ENCODE measurements around the gene SPG7. TPM values are rescaled to one million over a fixed set of nuclear protein-coding genes. Genes with fewer than 3 reads are reported as not detected.

SPG7 gene
- total RNA-seq, 1 donor from 2014 or later: 122 TPM

DNA sequence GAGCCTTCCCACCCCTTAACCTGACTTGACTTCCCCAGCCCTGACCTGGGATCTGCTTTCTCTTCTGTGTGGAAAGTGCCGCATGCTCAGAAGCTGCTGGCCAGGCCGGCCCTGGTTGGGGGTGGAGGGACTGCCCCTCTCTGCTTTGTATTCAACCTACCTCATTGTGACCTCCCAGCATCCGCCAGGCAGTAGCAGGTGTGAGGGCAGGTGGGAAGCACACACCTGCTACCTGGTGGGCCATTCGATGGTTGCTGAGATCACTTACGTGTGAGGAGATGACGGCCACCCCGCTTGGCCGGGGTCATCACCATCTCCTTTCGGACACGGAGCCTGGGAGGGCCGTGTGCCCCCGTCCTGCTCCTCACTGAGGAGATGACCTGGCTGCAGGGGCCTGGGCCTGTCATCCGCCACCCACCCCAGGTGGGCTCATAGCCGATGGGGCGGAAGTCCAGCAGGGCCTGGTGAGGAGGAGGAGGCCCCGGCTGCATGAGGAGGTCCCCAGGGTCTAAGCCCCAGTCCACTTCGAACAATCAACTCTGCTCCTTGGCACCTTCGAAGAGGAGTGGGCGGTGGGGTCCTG, 74.5 kb downstream of the SPG7 start:
- H3F3A ChIP-seq (ENCODE audit: low read depth): peaks cover 5% of the 10 kb centered on the region
- Mint-ChIP-seq H3K9me3 (no peaks in the 10 kb centered on the region), H3K4me3 (no peak overlapping the region), H3K36me3 (no peaks in the 10 kb centered on the region), H3K4me1 (no peaks in the 10 kb centered on the region), H3K27me3 (ENCODE audit: insufficient read depth, low read depth) (peaks cover 14% of the 10 kb centered on the region), H3K27ac (no peak overlapping the region)
- no peak overlapping the region for H3K9ac ChIP-seq
- H3K9me3 ChIP-seq (ENCODE audit: low read depth): no peaks in the 10 kb centered on the region
- DNase-seq (ENCODE audit: low spot score): no peak
- no peak overlapping the region for H2AFZ ChIP-seq (replicated peaks)
- H3K4me2 ChIP-seq: no peak overlapping the region
- H3K27ac ChIP-seq: no peak overlapping the region
- peaks cover 5% of the 10 kb centered on the region for H3K4me1 ChIP-seq
- no peaks in the 10 kb centered on the region for H3K79me2 ChIP-seq (ENCODE audit: low read depth)
- no peak for TF ChIP-seq EZH2phosphoT487 (IDR thresholded peaks at IDR 0.05)
- TF ChIP-seq, protein P1, sequence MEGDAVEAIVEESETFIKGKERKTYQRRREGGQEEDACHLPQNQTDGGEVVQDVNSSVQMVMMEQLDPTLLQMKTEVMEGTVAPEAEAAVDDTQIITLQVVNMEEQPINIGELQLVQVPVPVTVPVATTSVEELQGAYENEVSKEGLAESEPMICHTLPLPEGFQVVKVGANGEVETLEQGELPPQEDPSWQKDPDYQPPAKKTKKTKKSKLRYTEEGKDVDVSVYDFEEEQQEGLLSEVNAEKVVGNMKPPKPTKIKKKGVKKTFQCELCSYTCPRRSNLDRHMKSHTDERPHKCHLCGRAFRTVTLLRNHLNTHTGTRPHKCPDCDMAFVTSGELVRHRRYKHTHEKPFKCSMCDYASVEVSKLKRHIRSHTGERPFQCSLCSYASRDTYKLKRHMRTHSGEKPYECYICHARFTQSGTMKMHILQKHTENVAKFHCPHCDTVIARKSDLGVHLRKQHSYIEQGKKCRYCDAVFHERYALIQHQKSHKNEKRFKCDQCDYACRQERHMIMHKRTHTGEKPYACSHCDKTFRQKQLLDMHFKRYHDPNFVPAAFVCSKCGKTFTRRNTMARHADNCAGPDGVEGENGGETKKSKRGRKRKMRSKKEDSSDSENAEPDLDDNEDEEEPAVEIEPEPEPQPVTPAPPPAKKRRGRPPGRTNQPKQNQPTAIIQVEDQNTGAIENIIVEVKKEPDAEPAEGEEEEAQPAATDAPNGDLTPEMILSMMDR (IDR thresholded peaks at IDR 0.05): no peak
- no peak for TF ChIP-seq EZH2 (IDR thresholded peaks at IDR 0.05)
- H3K27me3 ChIP-seq: peaks cover 11% of the 10 kb centered on the region
- H4K20me1 ChIP-seq (ENCODE audit: low read depth): no peaks in the 10 kb centered on the region
- no peak overlapping the region for H3K4me3 ChIP-seq
- no peaks in the 10 kb centered on the region for H3K36me3 ChIP-seq

DNA sequence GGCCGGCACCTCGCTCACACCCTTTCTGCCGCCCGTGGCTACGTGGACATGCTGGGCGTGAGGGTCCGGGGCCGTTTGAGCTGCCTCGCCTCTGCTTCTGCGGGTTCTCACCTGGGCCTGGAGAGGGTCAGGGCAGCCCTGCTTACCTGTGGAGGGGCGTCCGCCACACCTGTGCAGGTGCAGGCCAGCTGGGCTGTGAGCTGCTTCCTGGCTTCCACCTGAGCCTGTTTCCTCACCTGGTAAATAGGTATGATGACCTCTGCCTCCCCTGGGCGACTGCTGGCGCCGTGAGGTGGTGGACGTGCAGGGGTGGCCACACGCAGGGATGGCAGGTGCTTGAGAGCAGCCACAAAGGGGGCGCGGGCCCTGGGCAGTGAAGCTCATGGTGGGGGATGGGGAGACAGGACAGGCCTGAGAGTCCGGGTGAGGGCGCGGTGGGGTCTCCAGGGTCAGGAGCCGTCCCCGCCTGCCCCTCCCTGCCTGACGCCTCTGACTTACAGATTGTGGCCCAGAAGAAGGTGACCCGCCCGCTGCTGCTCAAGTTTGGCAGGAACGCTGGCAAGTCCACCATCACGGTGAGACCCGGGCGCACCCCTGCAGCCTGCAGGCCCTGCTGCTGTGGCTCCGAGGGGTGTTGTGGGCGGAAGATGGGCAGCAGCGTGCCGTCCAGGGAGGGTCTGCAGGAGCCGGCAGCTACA, 75.1 kb downstream of the SPG7 start:
- Mint-ChIP-seq H3K36me3 (no peaks in the 10 kb centered on the region), H3K27me3 (ENCODE audit: insufficient read depth, low read depth) (peaks cover 8% of the 10 kb centered on the region), H3K27ac (no peak overlapping the region), H3K4me3 (no peak overlapping the region), H3K4me1 (no peaks in the 10 kb centered on the region), H3K9me3 (no peaks in the 10 kb centered on the region)
- TF ChIP-seq EZH2phosphoT487 (IDR thresholded peaks at IDR 0.05) (no peak), EZH2 (IDR thresholded peaks at IDR 0.05) (no peak)
- TF ChIP-seq, protein P1 (IDR thresholded peaks at IDR 0.05): no peak
- Histone ChIP-seq H3F3A (ENCODE audit: low read depth) (peaks cover 4% of the 10 kb centered on the region), H3K27me3 (peaks cover 5% of the 10 kb centered on the region), H3K27ac (no peak overlapping the region), H3K4me3 (no peak overlapping the region), H3K4me2 (no peak overlapping the region), H2AFZ (replicated peaks) (no peak overlapping the region), H3K79me2 (ENCODE audit: low read depth) (no peaks in the 10 kb centered on the region), H3K9ac (no peak overlapping the region), H3K4me1 (peaks cover 5% of the 10 kb centered on the region), H3K36me3 (no peaks in the 10 kb centered on the region), H3K9me3 (ENCODE audit: low read depth) (no peaks in the 10 kb centered on the region), H4K20me1 (ENCODE audit: low read depth) (no peaks in the 10 kb centered on the region)
- no peak for DNase-seq (ENCODE audit: low spot score)

DNA sequence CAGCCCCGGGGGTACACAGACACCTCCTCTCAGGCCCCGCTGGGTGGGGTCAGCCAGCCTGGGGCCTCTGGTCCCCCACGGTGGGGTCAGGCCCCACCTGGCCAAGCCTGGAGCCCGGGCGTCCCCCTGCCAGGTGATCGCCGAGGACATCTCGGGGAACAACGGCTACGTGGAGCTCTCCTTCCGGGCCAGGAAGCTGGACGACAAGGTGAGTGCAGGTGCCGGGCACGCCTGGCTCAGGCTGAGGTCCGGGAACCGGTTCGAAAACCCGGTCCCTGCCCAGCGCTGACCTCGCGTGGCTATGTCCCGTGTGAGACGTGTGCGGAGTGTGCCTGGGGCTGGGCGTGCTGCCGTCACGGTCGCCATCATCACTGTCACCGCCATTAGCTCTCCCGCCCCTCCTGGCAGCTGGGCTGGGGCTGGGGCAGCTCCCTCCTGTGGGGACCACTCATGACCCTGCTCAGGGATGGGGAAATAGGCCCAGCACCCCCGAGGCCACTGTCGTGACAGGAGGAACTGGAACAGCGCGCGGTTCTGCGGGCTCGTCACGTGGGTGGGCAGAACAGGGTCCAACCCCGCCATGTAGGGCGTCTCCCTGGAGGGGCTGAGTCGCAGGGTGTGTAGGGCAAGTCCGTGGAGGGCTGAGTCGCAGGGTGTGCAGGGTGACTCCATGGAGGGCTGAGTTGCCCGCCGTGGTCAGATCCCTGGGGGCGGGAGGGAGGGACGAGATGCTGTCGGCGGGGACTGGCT, 75.9 kb downstream of the SPG7 start:
- Mint-ChIP-seq H3K27me3 (ENCODE audit: insufficient read depth, low read depth) (peaks cover 2% of the 10 kb centered on the region), H3K36me3 (no peaks in the 10 kb centered on the region), H3K9me3 (no peaks in the 10 kb centered on the region), H3K4me1 (no peaks in the 10 kb centered on the region), H3K4me3 (no peak overlapping the region), H3K27ac (no peak overlapping the region)
- H3K36me3 ChIP-seq: no peaks in the 10 kb centered on the region
- H3K27me3 ChIP-seq: no peaks in the 10 kb centered on the region
- peaks cover 5% of the 10 kb centered on the region for H3K4me1 ChIP-seq
- DNase-seq (ENCODE audit: low spot score): no peak
- no peak overlapping the region for H3K9ac ChIP-seq
- TF ChIP-seq EZH2 (IDR thresholded peaks at IDR 0.05) (no peak), EZH2phosphoT487 (IDR thresholded peaks at IDR 0.05) (no peak)
- TF ChIP-seq, protein P1 (IDR thresholded peaks at IDR 0.05): no peak
- H3K27ac ChIP-seq: no peak overlapping the region
- H3F3A ChIP-seq (ENCODE audit: low read depth): peaks cover 4% of the 10 kb centered on the region
- H3K79me2 ChIP-seq (ENCODE audit: low read depth): no peaks in the 10 kb centered on the region
- H3K4me2 ChIP-seq: no peak overlapping the region
- no peaks in the 10 kb centered on the region for H4K20me1 ChIP-seq (ENCODE audit: low read depth)
- no peak overlapping the region for H2AFZ ChIP-seq (replicated peaks)
- H3K4me3 ChIP-seq: no peak overlapping the region
- no peaks in the 10 kb centered on the region for H3K9me3 ChIP-seq (ENCODE audit: low read depth)
